ENCODE measurements around the gene GALR2.
"Not testable (repeated sequence)": the region's sequence is repeated elsewhere in the genome, so short reads cannot be mapped to it uniquely, and the experiment has no call there.

GALR2 gene

DNA sequence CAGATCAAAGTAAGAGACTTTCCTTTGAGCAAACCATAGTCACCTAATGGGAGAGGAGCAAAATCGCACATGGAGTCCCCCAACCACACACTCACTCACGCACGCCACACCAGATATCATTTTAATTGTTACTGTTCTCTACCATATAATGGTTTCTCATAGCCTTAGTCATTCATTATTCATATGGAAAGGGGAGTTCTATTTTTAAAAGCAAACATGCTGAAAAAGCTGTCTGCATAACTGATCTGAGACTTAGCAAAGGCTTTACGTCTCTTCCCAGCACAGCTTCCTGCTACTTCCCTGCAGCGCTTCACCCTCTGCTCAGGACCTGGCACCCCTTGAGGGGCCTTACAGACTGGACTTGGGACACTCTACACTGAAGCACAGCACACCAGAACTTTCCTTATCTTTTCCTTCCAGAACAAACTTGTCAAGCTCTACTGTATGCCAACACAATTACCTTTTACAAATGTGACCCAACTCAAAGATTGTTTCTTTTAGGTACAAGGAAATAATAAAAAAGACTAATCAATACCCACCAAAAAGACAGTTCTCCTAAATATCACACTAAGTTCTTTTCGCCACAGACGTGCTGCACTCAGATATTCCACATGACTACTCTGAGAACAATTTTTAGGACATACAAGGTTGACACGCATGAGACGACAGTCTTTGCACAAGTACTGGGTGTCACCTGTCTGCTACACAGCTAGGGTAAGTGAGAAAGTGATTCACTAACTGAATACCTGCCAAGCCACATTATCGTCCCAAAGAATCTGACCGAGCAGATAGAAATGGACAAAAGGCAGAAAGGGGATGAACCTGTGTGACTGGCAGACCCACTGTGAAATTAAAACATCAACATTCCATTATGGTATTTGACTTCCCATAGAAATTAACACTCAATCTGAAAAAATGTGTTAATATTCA lies 23.8 kb upstream of the GALR2 start:
- no peak for DNase-seq

DNA sequence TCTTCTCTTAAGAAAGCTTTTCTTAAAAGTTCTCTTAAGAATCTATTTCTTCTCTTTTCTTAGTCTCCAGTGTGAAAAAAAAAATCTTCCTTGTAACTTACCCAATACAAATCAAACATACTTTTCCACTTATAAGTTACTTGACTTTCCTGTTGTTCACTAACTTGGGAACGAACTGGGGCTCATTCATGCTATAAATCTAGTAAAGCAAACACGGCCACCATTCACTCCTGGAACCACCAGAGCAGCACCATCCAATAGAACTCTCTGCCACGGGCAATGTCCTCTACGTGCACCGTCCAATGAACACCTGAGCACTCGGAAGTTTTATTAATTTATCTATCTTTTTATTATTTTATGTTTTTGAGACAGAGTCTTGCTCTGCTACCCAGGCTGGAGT lies 23.0 kb upstream of the GALR2 start:
- no peak for DNase-seq

DNA sequence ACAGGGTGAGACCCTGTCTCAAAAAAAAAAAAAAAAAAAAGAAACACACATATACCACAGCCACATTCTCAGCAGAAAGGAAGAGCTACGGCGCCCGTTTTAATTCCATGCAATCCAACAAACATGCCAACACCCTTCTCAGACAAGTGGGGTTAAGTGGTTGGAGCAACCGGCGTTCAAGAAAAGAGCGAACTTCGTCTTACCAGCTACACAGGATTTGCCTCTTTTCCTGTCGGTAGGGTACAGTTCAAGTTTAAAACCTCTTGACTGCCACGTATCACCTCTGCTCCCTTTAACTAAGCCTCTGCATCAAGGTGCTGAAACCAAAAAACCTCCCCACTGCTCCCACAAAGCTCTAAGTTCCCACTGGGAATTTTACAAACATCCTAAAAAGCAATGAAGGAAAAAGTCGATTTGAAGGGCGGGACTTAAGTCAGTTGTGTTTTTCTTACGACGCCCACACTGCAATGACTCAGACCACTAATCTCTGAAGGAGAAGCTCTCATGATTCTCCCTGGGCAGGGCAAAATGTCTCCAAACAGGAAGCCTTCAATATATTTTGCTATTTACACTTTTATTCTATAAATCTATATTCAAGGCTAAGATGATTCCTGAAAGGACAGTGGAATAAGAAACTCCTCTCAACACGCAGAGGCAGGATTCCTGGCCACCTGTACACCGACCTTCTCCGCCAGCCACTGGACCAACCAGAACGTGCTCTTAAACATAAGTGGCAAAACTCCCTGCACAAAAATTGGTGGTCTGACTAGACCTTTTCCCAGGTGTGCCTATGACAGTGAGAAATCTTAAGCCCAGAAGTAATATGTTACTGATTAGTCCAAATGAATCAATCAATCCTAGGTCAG lies 21.1 kb upstream of the GALR2 start:
- no peak for DNase-seq

DNA sequence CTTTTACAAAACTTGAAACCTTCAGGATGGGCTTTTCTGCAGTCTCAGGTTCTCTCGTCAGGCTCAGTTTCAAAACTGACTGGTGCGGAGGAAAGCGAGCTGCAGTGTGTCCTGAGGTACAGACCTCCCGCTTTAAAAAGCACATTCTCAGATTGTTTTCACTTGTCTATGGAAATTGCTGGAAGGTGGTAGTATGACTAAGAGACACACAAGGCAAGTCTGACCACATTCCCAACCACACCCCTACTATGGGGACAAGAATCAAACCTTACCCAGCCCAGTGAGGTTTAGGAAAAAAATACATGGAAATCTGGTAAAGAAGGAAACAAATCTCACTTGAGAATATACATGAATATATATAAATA lies 20.5 kb upstream of the GALR2 start:
- DNase-seq, result no peak

DNA sequence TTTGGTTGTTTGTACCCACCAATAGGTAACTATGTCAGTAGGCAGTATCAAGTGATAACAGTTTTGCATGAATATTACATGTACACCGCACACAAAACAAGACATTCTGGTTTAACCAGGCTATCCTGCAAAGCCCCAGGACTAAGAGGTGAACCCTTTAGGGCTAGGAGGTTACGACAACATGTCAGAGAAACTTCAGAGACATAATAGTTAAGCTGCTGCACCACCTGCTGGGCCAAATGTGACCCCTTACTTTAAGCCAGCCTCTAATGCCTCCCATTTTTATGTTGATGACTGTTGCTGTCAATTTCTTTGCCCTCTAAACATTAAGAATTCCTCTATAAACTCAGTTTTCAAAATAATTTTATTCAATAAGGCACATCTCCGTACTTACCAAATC lies 17.7 kb upstream of the GALR2 start:
- DNase-seq, result no peak

DNA sequence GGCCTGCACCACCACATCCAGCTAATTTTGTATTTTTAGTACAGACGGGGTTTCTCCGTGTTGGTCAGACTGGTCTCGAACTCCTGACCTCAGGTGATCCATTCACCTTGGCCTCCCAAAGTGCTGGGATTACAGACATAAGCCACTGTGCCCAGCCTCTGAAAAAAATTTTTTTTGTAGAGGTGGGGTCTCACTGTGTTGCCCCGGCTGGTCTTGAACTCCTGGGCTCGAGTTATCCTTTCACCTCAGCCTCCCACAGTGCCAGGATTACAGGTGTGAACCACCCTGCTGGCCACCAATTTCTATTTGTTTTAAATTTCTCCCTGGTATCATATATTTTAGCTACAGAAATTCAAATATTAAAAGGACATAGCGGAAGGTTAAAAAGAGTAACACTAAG lies 16.3 kb upstream of the GALR2 start:
- DNase-seq, result not testable (repeated sequence)

DNA sequence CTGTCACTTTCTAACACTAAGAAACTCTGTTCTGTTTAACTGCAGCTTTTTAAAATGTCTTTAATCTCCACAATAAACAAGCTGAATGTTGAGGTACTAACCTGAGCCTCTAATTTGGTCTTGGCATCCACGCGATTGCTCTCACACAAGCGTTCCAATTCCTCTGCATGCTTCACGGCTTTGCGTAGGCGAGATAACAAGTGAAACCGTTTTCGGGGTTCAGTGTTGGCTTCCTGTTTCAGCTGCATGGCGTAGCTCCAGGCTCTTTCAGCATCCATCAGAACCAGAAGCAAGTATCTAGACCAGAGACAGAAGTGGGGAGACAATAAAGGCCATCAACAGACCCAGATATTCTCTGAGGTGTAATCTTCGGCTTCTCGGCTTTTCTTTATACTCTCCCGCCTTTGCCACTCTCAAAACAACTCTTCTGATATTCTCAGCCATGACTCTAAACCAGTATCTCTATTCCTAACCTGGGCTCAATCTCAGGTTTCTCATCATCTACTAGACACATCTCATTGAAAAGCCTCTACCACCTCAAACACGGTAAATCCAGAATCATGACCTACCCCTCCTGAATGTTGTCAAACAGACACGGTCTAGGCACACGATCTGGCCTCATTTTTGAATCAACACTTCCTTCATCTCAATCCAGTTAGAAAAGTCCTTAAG lies 10.6 kb upstream of the GALR2 start:
- DNase-seq, result no peak

DNA sequence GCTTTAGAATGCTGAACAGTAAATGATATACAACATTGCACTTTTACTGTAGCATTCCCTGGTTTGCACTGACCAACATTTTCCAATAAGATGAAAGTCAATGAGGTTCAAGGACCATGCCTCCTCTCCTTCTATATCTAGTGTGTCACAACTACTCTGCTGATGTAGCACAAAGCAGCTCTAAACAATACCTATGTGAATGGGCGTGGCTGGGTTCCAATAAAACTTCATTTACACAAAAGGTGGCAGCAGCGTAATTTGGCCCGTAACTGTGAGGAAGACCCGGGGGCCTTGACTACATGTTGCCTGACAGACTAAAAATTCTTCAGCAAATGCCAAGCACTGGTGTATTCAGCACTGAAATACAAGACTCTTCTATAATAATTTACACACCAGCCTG lies 8.8 kb upstream of the GALR2 start:
- no peak for DNase-seq

DNA sequence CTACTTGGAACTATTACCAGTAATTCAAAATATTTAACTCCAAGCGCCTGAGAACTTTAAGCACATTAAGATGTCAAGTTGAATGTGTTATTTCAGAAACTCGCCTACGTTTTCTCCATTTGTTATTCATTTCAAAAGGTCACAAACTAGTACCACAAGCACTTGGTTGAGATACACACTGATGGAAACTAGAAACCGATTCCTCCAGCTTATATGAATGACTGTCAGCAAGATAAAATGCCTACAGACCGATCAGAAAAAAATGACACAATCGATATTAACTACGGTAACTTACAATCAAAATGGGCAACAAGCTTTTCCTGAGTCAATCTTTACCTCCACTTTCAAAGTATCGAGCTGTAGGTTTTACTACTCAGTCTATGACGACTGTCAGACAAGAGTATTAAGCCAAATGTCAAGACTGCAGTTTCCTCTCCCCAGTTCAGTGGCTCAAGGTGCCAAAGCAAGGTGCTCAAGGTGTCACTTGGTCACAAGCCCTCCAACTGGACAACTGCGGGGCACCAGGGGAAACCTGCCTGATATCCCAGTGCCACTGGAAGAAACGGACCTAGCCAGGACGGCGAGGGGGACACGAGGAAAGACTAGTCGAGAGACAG lies 2.9 kb upstream of the GALR2 start:
- DNase-seq, result no peak

DNA sequence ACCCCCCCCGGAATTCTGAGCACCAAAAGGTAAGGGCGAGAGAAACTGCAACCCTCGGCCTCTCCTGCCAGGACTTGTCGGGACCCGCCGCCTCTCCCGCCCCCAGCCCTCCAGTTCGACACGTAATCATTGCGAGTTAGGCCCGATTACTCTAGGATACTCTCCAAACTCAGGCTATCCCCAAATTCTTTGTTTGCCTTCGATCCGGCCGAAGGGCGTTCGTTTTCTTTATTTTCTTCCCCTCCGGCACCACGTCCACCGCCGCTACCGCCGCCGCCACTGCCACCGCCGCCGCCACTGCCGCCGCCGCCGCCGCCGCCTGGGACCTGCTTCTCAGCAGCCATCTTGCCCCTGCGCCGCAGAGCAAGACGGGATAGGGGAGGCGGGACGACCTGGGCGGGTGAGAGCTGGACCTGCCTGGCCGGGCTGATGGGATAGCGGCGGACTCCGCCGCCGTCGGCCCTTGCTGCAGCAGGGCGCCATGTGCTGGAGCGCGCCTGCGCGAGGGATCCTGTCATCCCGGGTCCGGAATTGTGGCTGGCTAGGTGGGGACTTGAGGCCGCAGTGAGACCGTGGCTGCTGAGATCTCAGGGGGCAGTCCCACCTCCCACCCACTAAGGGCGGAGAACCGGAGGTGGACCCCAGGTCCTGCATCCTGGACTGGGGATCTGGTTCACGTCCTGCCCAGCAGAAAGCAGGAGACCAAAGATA lies 2.3 kb upstream of the GALR2 start, which contains the start of gene SRP68:
Gene SRP68, minus strand, starts transcription at position 370 of the 711 bp plus-strand sequence. Its CDS starts 26 bp downstream, at position 344.
- DNase-seq, result peak; percentile 53 to 95 (median 91)

DNA sequence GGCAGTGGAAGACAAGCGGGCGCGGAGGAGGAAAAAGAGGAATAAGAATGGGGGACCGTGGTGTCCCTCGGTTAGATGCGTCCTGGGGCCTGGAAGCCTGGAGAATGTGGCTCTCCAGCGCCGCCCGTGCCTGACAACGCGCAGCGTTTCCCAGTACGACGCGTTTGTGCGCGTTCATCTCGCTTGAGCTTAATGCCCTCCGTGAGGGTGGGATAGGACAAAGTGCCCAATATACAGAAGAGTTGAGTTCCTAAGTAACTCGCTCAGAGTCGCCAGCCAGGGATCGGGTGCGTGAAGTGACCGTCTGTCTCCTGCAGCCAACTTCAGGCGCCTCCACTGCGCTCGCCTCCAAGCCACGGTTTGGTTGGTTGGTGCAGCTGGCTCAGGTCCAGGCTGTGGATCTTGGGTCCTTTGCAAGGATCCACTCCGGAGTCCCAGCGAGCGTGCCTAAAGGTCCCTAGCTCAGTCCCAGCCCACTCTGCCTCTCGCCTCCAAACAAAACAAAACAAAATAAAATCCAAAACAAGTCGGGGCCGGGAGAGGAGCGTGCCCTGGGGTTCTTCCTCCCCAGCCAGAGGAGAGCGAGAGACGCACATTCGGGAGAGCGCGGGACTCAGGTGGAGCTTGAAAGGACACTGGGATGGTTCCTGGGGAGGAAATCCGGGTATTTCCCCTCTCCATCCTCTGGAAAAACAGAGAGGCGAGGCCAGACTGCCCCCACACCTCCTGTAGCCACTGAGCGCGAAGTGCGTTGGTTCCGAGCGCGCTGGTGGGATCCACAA lies 974 bp downstream of the GALR2 start:
- DNase-seq, result no peak

DNA sequence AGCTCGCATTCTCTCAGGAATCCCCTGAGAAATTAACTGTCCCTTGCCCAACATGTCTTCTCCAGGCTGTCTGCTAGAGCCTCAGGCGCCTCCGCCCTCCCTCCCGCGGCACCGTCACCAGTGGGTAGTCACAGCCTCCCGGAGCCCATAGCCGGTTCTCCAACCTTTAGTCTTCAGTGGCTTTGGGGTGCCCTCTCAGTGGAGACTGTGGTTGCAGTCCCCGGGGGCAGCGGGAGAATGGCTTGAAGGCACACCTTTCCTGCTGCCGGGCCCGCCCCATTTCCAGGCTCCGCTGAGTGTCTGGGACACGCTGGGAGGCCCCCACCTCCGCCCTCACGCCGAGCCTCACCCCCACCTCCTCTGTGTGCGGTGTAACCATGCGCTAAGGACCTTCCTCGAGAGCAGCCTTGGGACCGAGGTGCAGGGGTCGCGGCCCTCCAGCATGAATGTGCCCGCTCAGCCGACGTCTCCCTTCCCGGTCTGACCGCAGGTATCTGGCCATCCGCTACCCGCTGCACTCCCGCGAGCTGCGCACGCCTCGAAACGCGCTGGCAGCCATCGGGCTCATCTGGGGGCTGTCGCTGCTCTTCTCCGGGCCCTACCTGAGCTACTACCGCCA lies 1.7 kb downstream of the GALR2 start:
- no peak for DNase-seq

DNA sequence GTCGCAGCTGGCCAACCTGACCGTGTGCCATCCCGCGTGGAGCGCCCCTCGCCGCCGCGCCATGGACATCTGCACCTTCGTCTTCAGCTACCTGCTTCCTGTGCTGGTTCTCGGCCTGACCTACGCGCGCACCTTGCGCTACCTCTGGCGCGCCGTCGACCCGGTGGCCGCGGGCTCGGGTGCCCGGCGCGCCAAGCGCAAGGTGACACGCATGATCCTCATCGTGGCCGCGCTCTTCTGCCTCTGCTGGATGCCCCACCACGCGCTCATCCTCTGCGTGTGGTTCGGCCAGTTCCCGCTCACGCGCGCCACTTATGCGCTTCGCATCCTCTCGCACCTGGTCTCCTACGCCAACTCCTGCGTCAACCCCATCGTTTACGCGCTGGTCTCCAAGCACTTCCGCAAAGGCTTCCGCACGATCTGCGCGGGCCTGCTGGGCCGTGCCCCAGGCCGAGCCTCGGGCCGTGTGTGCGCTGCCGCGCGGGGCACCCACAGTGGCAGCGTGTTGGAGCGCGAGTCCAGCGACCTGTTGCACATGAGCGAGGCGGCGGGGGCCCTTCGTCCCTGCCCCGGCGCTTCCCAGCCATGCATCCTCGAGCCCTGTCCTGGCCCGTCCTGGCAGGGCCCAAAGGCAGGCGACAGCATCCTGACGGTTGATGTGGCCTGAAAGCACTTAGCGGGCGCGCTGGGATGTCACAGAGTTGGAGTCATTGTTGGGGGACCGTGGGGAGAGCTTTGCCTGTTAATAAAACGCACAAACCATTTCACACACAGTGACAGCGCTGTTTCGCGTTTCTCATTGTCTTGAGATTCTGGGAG lies 2.4 kb downstream of the GALR2 start:
- DNase-seq, result no peak

DNA sequence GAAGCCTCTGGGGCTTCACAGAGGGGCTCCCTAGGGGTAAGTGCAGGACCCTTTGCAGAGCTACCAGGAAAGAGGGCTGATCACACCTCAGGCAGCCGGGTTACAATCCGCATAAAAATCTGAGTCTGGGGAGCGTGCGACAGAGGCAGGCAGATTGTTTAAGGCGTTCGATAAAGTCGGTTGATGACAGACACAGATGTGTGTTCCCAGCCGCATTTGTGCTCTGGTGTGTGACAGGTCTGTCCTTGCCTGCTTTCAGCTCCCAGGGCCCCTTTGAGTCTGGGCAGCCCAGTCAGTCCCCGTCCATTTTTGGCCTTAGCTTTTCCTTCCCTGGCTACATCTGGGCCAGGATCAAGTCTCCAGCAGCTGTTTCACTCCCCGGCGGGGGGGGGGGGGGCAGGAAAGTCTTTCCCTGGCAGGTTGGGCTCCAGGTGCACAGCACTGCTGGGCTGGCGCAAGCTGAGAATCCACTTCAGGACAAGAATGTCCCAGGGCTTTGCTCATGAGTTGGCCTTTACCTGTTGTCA lies 3.1 kb downstream of the GALR2 start:
- no peak for DNase-seq

DNA sequence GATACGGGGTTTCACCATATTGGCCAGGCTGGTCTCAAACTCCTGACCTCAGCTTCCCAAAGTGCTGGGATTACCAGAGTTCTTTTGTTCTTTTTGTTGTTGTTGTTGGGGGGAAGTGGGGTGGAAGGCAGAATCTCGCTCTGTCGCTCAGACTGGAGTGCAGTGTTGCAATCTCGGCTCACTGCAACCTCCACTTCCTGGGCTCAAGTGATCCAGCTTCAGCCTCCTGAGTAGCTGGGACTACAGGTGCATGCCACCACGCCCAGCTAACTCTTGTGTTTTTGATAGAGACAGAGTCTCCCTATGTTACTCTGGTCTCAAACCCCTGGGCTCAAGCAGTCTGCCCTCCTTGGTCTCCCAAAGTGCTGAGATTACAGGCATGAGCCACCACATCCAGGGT lies 3.8 kb downstream of the GALR2 start:
- not testable (repeated sequence) for DNase-seq

DNA sequence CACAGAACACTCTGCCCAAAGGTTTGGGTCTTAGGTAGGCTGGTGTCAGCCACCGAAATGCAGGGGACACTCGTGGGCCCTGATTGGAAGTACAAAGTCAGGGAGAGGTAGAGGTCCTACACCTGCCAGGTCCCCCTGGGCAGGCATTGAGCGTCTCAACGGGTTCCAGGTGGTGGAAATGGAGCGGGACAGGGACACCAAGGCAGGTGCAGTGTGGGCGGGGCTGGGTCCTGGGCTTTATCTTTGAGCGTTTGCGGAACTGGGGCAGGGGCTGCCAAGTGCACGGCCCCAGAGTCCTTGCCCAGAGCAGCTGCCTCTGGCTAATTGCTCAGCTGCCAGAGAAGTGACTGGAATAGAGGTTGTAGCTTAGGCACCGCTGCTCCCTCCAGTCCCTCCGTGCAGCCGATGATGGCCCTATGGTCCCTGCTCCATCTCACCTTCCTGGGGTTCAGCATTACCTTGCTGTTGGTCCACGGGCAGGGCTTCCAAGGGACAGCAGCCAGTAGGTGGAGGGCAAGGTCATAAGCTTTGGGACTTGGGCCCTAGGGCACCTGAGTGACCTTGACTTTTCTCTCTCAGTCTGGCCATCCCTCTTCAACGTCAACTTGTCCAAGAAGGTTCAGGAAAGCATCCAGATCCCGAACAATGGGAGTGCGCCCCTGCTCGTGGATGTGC lies 4.4 kb downstream of the GALR2 start, which contains the start of gene ZACN:
Gene ZACN, plus strand, starts transcription at position 323 of the 675 bp plus-strand sequence. Its CDS starts 83 bp downstream, at position 406.
- no peak for DNase-seq

DNA sequence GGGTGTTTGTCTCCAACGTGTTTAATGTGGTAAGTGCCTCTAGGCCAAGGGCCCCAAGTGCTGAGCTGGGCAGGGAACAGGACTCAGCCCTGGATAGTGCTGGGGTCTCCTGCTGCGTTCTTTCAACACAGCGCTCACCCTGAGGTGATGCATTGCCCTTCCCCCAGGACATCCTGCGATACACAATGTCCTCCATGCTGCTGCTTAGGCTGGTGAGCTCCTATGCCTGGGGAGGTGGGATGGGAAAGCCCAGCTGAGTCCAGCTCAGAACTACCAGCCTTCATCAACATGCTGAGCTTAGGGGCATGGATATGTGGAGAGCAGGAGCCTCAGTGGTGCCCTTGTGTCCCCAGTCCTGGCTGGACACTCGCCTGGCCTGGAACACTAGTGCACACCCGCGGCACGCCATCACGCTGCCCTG lies 5.0 kb downstream of the GALR2 start:
- no peak for DNase-seq

All from C1 segment of cervical spinal cord (tissue), 14 donors.